ENCODE measurements around the gene NTRK2. TPM values are rescaled to one million over a fixed set of nuclear protein-coding genes. Genes with fewer than 3 reads are reported as not detected.

Gene NTRK2
- total RNA-seq, 1 experiment from 2014 or later: not detected

DNA sequence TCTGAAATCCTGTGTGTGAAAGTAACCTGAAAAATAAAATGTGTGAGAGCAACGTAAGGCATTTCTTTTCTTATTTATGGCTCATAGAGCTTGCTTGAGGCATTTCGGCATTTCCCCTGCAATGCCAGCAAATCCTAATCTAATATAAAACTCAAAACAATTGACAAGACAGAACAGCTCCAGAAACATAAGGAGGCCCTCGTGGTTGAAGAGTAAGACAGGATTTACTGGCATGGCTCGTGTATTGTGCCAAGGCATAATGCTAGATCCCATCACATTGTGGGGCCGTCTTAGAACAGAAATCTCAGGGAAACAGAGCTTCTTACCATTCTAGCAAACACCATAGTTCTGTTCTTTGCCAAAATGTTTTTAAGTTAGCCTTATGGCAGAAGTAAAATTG lies 166.2 kb downstream of the NTRK2 start:
- Histone ChIP-seq H3K4me3 (ENCODE audit: low read length) (no peak overlapping the region), H3K27ac (ENCODE audit: low read length) (no peak overlapping the region), H3K9me3 (ENCODE audit: low read length) (no peaks in the 10 kb centered on the region), H3K9ac (ENCODE audit: low read length) (no peak overlapping the region), H3K36me3 (ENCODE audit: insufficient read depth, low read length) (no peaks in the 10 kb centered on the region), H2AFZ (ENCODE audit: low read length) (no peak overlapping the region), H3K9me2 (replicated peaks; ENCODE audit: insufficient read depth, low read length) (no peaks in the 10 kb centered on the region), H4K20me1 (ENCODE audit: insufficient read depth, low read depth, low read length) (no peaks in the 10 kb centered on the region), H3K4me1 (ENCODE audit: low read length) (no peaks in the 10 kb centered on the region), H3K4me2 (ENCODE audit: low read depth, low read length, poor library complexity, severe bottlenecking) (no peak overlapping the region), H3K27me3 (ENCODE audit: low read length) (no peaks in the 10 kb centered on the region), H3K79me2 (ENCODE audit: low read length) (no peaks in the 10 kb centered on the region)
- DNase-seq: no peak

GRCh38 chr9:84838879-84839278 lies 169.3 kb downstream of the NTRK2 start:
- Histone ChIP-seq H3K27me3 (ENCODE audit: low read length) (no peaks in the 10 kb centered on the region; the same call in 1 of the 2 replicates), H3K9ac (ENCODE audit: low read length) (no peak overlapping the region), H2AFZ (ENCODE audit: low read length) (no peak overlapping the region), H3K4me2 (ENCODE audit: low read depth, low read length, poor library complexity, severe bottlenecking) (no peak overlapping the region), H3K79me2 (ENCODE audit: low read length) (no peaks in the 10 kb centered on the region), H3K9me2 (replicated peaks; ENCODE audit: insufficient read depth, low read length) (no peaks in the 10 kb centered on the region), H3K36me3 (ENCODE audit: insufficient read depth, low read length) (no peaks in the 10 kb centered on the region), H3K4me3 (ENCODE audit: low read length) (no peak overlapping the region), H3K9me3 (ENCODE audit: low read length) (no peaks in the 10 kb centered on the region), H4K20me1 (ENCODE audit: insufficient read depth, low read depth, low read length) (no peaks in the 10 kb centered on the region), H3K27ac (ENCODE audit: low read length) (no peak overlapping the region), H3K4me1 (ENCODE audit: low read length) (no peaks in the 10 kb centered on the region)
- no peak for DNase-seq

DNA sequence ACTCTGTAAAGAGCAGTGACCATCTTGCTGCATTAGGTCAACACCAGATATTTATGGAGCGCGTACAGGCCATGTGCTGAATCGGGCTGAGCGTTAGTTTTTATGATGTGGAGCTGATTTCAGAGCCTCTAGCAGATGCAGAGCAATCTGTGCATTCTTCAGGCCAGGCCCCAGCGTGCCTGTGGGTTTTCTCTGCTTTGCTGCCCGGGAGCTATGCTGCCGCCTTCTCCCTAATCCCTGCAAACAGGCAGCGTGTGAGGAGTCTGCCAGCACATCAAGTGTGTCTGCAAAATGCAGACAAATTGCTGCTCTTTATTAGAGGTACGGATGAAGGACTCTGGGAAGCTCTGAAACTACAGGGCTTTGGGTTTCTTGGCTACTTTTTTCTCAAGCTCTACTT lies 170.0 kb downstream of the NTRK2 start:
- no peak for DNase-seq
- no peaks in the 10 kb centered on the region for H3K9me3 ChIP-seq (ENCODE audit: low read length)
- no peaks in the 10 kb centered on the region for H3K9me2 ChIP-seq (replicated peaks; ENCODE audit: insufficient read depth, low read length)

DNA sequence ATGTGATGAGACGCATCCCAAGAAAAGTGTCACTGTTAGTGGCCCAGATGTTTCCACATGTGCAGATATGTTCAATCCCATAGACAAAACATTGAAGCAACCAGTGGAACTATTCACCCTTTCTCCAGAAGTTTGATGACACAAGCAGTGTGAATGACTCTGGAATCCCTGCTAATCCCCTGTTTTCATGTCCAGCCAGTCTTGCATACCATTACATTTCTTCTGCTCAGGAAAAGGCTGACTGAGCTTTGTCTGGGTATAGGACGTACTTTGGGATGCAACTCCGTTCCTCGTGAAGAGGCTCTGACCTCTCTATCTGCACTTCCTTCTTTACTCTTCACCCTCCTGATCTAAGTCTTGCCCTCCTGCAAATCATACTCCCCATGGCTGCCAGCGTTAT lies 172.4 kb downstream of the NTRK2 start:
- Histone ChIP-seq H3K9ac (ENCODE audit: low read length) (no peak overlapping the region), H3K4me3 (ENCODE audit: low read length) (no peak overlapping the region), H3K27ac (ENCODE audit: low read length) (no peak overlapping the region), H3K9me2 (replicated peaks; ENCODE audit: insufficient read depth, low read length) (no peaks in the 10 kb centered on the region), H3K4me1 (ENCODE audit: low read length) (no peaks in the 10 kb centered on the region), H3K36me3 (ENCODE audit: insufficient read depth, low read length) (no peaks in the 10 kb centered on the region), H3K9me3 (ENCODE audit: low read length) (no peaks in the 10 kb centered on the region), H3K4me2 (ENCODE audit: low read depth, low read length, poor library complexity, severe bottlenecking) (no peak overlapping the region), H4K20me1 (ENCODE audit: insufficient read depth, low read depth, low read length) (no peaks in the 10 kb centered on the region), H2AFZ (ENCODE audit: low read length) (no peak overlapping the region), H3K27me3 (ENCODE audit: low read length) (no peaks in the 10 kb centered on the region; the same call in 1 of the 2 replicates), H3K79me2 (ENCODE audit: low read length) (no peaks in the 10 kb centered on the region)
- DNase-seq: no peak

More for the DNA sequence above, 170.0 kb downstream of the NTRK2 start:
- H3K79me2 ChIP-seq (ENCODE audit: low read length): no peaks in the 10 kb centered on the region
- H2AFZ ChIP-seq (ENCODE audit: low read length): no peak overlapping the region
- no peak overlapping the region for H3K4me2 ChIP-seq (ENCODE audit: low read depth, low read length, poor library complexity, severe bottlenecking)
- no peaks in the 10 kb centered on the region for H4K20me1 ChIP-seq (ENCODE audit: insufficient read depth, low read depth, low read length)
- no peaks in the 10 kb centered on the region; the same call in 1 of the 2 replicates for H3K27me3 ChIP-seq (ENCODE audit: low read length)
- no peak overlapping the region for H3K4me3 ChIP-seq (ENCODE audit: low read length)
- no peak overlapping the region for H3K27ac ChIP-seq (ENCODE audit: low read length)
- no peaks in the 10 kb centered on the region for H3K36me3 ChIP-seq (ENCODE audit: insufficient read depth, low read length)
- no peak overlapping the region for H3K9ac ChIP-seq (ENCODE audit: low read length)
- H3K4me1 ChIP-seq (ENCODE audit: low read length): no peaks in the 10 kb centered on the region

DNA sequence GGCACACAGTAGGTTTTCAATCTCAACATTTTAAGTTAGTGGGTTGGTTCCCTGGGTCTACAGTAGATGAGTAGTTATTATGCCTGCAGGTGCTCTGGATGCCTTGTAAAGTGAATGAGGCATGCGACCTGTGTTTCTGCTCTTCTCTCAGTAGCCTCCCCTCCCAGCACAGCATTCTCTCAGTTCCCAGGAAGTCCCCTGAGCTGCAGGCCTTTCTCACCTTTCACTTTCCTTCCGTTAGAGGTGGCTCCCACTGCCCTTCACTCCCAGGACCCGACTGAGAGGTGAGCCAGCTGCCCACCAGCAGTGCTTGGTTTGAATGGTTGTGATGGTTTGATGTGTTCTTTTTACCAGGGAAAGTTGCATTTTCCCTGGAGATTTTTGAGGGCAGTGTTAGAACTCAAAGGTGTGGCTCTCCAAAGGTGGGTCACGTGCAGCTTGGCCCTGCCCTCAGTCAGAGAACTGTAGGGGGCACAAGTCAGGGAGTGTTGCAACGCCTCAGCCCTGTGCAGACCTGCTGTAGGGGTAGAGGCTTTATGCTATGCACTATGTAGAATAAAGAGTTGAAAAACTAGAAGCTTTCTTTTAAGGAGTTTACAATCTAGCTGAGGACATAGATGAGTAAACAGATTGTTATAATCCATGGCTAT lies 173.8 kb downstream of the NTRK2 start:
- Histone ChIP-seq H3K4me3 (ENCODE audit: low read length) (no peak overlapping the region), H3K27ac (ENCODE audit: low read length) (no peak overlapping the region), H3K9me2 (replicated peaks; ENCODE audit: insufficient read depth, low read length) (no peaks in the 10 kb centered on the region), H3K27me3 (ENCODE audit: low read length) (no peaks in the 10 kb centered on the region; the same call in 1 of the 2 replicates), H3K9ac (ENCODE audit: low read length) (no peak overlapping the region), H3K9me3 (ENCODE audit: low read length) (no peaks in the 10 kb centered on the region), H3K79me2 (ENCODE audit: low read length) (no peaks in the 10 kb centered on the region), H3K4me1 (ENCODE audit: low read length) (no peaks in the 10 kb centered on the region), H4K20me1 (ENCODE audit: insufficient read depth, low read depth, low read length) (no peaks in the 10 kb centered on the region), H3K36me3 (ENCODE audit: insufficient read depth, low read length) (no peaks in the 10 kb centered on the region), H3K4me2 (ENCODE audit: low read depth, low read length, poor library complexity, severe bottlenecking) (no peak overlapping the region), H2AFZ (ENCODE audit: low read length) (no peak overlapping the region)
- DNase-seq: no peak

DNA sequence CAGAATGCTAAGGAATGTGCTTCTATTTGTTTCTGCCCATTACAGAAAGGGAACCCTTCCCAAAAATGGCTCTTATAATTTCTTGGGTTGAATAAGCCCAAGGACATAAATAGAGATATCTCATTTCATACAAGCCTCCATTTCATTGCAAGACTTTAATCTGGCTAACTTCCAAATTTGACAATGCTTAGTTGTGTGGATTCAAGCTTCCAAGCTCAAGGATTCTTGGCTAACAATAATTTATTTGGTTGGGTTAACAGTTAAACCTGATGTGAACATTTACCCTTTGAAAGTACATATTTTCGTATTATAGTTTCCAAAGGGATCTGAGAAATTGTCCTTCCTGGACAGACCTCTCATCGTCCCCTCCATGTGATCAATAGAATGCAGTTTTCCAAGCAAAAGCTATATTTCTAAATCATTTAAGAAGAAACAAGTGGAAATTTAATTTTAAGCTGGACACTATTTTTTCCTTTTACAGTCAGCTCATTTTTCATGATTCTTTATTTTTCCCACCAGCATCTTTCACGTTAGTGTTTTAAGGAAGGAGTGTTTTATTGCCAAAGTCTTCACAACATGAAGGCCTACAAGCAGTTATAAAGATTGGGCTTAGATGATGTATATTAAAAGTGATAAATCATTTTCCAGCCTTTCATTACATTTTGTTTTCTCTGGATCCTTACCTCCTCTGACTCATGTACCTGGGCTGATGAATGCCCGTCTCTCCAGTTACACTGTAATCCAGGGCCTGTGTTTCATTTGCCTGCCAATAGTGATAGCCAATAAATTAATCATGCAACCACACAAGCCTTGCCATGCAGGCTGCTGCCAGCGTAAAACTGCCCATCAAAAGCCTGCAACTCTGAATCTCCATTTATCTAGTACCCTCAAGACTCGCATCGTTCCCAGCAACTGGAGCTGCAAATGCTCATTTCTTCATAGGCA lies 176.7 kb downstream of the NTRK2 start:
- Histone ChIP-seq H3K27ac (ENCODE audit: low read length) (no peak overlapping the region), H3K9ac (ENCODE audit: low read length) (no peak overlapping the region), H3K36me3 (ENCODE audit: insufficient read depth, low read length) (no peaks in the 10 kb centered on the region), H3K9me3 (ENCODE audit: low read length) (no peaks in the 10 kb centered on the region), H2AFZ (ENCODE audit: low read length) (no peak overlapping the region), H3K79me2 (ENCODE audit: low read length) (no peaks in the 10 kb centered on the region), H3K4me3 (ENCODE audit: low read length) (no peak overlapping the region), H4K20me1 (ENCODE audit: insufficient read depth, low read depth, low read length) (no peaks in the 10 kb centered on the region), H3K27me3 (ENCODE audit: low read length) (no peaks in the 10 kb centered on the region; the same call in 1 of the 2 replicates), H3K4me2 (ENCODE audit: low read depth, low read length, poor library complexity, severe bottlenecking) (no peak overlapping the region), H3K4me1 (ENCODE audit: low read length) (no peaks in the 10 kb centered on the region), H3K9me2 (replicated peaks; ENCODE audit: insufficient read depth, low read length) (no peaks in the 10 kb centered on the region)
- no peak for DNase-seq

DNA sequence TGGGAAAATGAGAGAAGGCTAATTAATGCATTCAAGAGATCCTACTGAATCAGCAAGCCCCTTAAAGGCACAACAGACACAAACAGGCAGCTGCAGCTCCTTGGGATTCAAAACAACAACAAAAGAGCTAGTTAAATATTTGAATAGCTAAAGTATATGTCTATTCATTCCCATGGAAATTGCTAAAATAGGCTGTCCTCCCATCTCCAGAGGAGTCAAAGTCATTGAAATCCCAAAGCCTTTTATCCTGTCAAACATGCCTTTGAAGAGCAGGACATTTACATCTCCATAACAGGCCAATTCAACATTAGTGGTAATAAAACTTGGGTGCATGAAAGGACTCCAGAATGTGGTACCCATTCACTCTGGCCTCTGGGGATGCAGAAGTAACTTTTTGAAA lies 177.4 kb downstream of the NTRK2 start:
- H2AFZ ChIP-seq (ENCODE audit: low read length): no peak overlapping the region

GRCh38 chr9:84849049-84849448 lies 179.5 kb downstream of the NTRK2 start:
- Histone ChIP-seq H3K9me3 (ENCODE audit: low read length) (no peaks in the 10 kb centered on the region), H3K79me2 (ENCODE audit: low read length) (no peaks in the 10 kb centered on the region), H3K9ac (ENCODE audit: low read length) (no peak overlapping the region), H2AFZ (ENCODE audit: low read length) (no peak overlapping the region), H3K36me3 (ENCODE audit: insufficient read depth, low read length) (no peaks in the 10 kb centered on the region), H3K9me2 (replicated peaks; ENCODE audit: insufficient read depth, low read length) (no peaks in the 10 kb centered on the region), H3K4me2 (ENCODE audit: low read depth, low read length, poor library complexity, severe bottlenecking) (no peak overlapping the region), H3K4me1 (ENCODE audit: low read length) (no peaks in the 10 kb centered on the region), H3K27me3 (ENCODE audit: low read length) (no peaks in the 10 kb centered on the region), H3K4me3 (ENCODE audit: low read length) (no peak overlapping the region), H4K20me1 (ENCODE audit: insufficient read depth, low read depth, low read length) (no peaks in the 10 kb centered on the region), H3K27ac (ENCODE audit: low read length) (no peak overlapping the region)
- no peak for DNase-seq

More for the DNA sequence above, 177.4 kb downstream of the NTRK2 start:
- no peak for DNase-seq
- H3K27ac ChIP-seq (ENCODE audit: low read length): no peak overlapping the region
- no peaks in the 10 kb centered on the region for H4K20me1 ChIP-seq (ENCODE audit: insufficient read depth, low read depth, low read length)
- H3K4me2 ChIP-seq (ENCODE audit: low read depth, low read length, poor library complexity, severe bottlenecking): no peak overlapping the region
- no peaks in the 10 kb centered on the region for H3K4me1 ChIP-seq (ENCODE audit: low read length)
- H3K9ac ChIP-seq (ENCODE audit: low read length): no peak overlapping the region
- H3K4me3 ChIP-seq (ENCODE audit: low read length): no peak overlapping the region
- H3K79me2 ChIP-seq (ENCODE audit: low read length): no peaks in the 10 kb centered on the region
- no peaks in the 10 kb centered on the region; the same call in 1 of the 2 replicates for H3K27me3 ChIP-seq (ENCODE audit: low read length)
- H3K36me3 ChIP-seq (ENCODE audit: insufficient read depth, low read length): no peaks in the 10 kb centered on the region
- no peaks in the 10 kb centered on the region for H3K9me3 ChIP-seq (ENCODE audit: low read length)
- H3K9me2 ChIP-seq (replicated peaks; ENCODE audit: insufficient read depth, low read length): no peaks in the 10 kb centered on the region

All from Karpas-422 (cell line).